GM23338 (cell line): ENCODE results near the gene RIPK1. TPM values are rescaled to one million over a fixed set of nuclear protein-coding genes. Genes with fewer than 3 reads are reported as not detected.

Source experiments
- ATAC-seq: fragments of 200-7000 bp; cut with Tn5 transposase; 3 replicates; pipeline ENCODE4 v1.9.1; 2020
- DNase-seq: peaks from one replicate; pipeline ENCODE4 v3.0.0-alpha.2; 2015; ENCODE audit warnings: low spot score
- H2AFZ ChIP-seq: fragments of 200-600 bp; sonication (generic); 2 replicates; pipeline ENCODE4 v1.8.0; 2016; ENCODE audit warnings: antibody characterized with exemption, mild to moderate bottlenecking, moderate library complexity
- H3F3A ChIP-seq: fragments of 200-600 bp; sonication (generic); replicated peaks from 2 replicates; pipeline ENCODE4 v1.8.0; 2017; ENCODE audit warnings: antibody characterized with exemption, mixed run types, low read depth
- H3K27ac ChIP-seq: fragments of 200-600 bp; sonication (generic); 2 replicates; pipeline ENCODE4 v1.6.1; 2016; ENCODE audit warnings: low read depth
- H3K27me3 ChIP-seq: fragments of 200-600 bp; sonication (generic); 2 replicates; pipeline ENCODE4 v1.8.0; 2016; ENCODE audit warnings: mild to moderate bottlenecking, mixed run types, moderate library complexity; ENCODE audit not compliant: insufficient read depth
- H3K36me3 ChIP-seq: fragments of 200-600 bp; sonication (generic); 2 replicates; pipeline ENCODE4 v1.8.0; 2016; ENCODE audit warnings: mild to moderate bottlenecking; ENCODE audit not compliant: insufficient read depth
- H3K4me1 ChIP-seq: fragments of 200-600 bp; sonication (generic); 2 replicates; pipeline ENCODE4 v1.8.0; 2016; ENCODE audit warnings: mild to moderate bottlenecking, moderate library complexity; ENCODE audit not compliant: insufficient read depth
- H3K4me2 ChIP-seq: fragments of 200-600 bp; sonication (generic); 2 replicates; pipeline ENCODE4 v1.7.1; 2017; ENCODE audit warnings: mixed run types
- H3K4me3 ChIP-seq: fragments of 200-600 bp; sonication (generic); 2 replicates; pipeline ENCODE4 v1.6.1; 2016; ENCODE audit warnings: mixed run types
- H3K79me2 ChIP-seq: fragments of 200-600 bp; sonication (generic); replicated peaks from 2 replicates; pipeline ENCODE4 v1.8.0; 2017; ENCODE audit warnings: mild to moderate bottlenecking; ENCODE audit not compliant: insufficient read depth
- H3K9me2 ChIP-seq: fragments of 200-600 bp; sonication (generic); 2 replicates; pipeline ENCODE4 v1.8.0; 2017; ENCODE audit not compliant: insufficient read depth
- H4K20me1 ChIP-seq: fragments of 200-600 bp; sonication (generic); replicated peaks from 2 replicates; pipeline ENCODE4 v1.8.0; 2017; ENCODE audit warnings: mild to moderate bottlenecking; ENCODE audit not compliant: insufficient read depth
- H3K27ac Mint-ChIP-seq: 2 replicates; pipeline ENCODE4 v1.8.0; 2020; ENCODE audit warnings: inconsistent platforms, mild to moderate bottlenecking, moderate library complexity, mixed read lengths
- H3K27me3 Mint-ChIP-seq: 3 replicates; pipeline ENCODE4 v1.8.0; 2022; ENCODE audit warnings: low read depth, mild to moderate bottlenecking, moderate library complexity, mixed read lengths, inconsistent platforms; ENCODE audit not compliant: insufficient read depth, poor library complexity
- H3K36me3 Mint-ChIP-seq: 3 replicates; pipeline ENCODE4 v1.8.0; 2021; ENCODE audit warnings: low read depth, mild to moderate bottlenecking, inconsistent platforms, moderate library complexity, mixed read lengths
- H3K4me1 Mint-ChIP-seq: 3 replicates; pipeline ENCODE4 v1.8.0; 2020; ENCODE audit warnings: mild to moderate bottlenecking, inconsistent platforms, mixed read lengths
- H3K4me3 Mint-ChIP-seq: 3 replicates; pipeline ENCODE4 v1.8.0; 2021; ENCODE audit warnings: moderate library complexity, mild to moderate bottlenecking, inconsistent platforms, mixed read lengths
- H3K9me3 Mint-ChIP-seq: 3 replicates; pipeline ENCODE4 v1.8.0; 2020; ENCODE audit warnings: moderate library complexity, mild to moderate bottlenecking, inconsistent platforms, mixed read lengths
- CTCF ChIP-seq, 2 experiments: fragments of 200-600 bp in 1 of 2; sonication (generic) in 1 of 2; conservative IDR thresholded peaks; 2 replicates each; pipeline versions ENCODE4 v1.5.1 to v1.6.1; 2016 to 2017; ENCODE audit warnings: antibody characterized with exemption in 2 of 2, low read depth in 2 of 2, mild to moderate bottlenecking in 2 of 2, moderate library complexity in 1 of 2
- ETS1 ChIP-seq: IDR thresholded peaks from 2 replicates; pipeline ENCODE4 v1.6.1; 2016; ENCODE audit warnings: antibody characterized with exemption
- EZH2phosphoT487 ChIP-seq: fragments of 200-600 bp; sonication (generic); IDR thresholded peaks from one replicate; pipeline ENCODE4 v1.8.1; 2018; ENCODE audit warnings: antibody characterized with exemption; ENCODE audit not compliant: unreplicated experiment
- POLR2AphosphoS5 ChIP-seq: IDR thresholded peaks from 2 replicates; pipeline ENCODE4 v1.6.1; 2016; ENCODE audit warnings: antibody characterized with exemption, low read depth
- REST ChIP-seq: IDR thresholded peaks from one replicate; pipeline ENCODE4 v1.6.1; 2018; ENCODE audit warnings: antibody characterized with exemption; ENCODE audit not compliant: unreplicated experiment
- STAT1 ChIP-seq: IDR thresholded peaks from one replicate; pipeline ENCODE4 v1.6.1; 2016; ENCODE audit warnings: antibody characterized with exemption; ENCODE audit not compliant: unreplicated experiment
- ZNF114 ChIP-seq: fragments of 250-450 bp; sonication (Bioruptor Pico); IDR thresholded peaks from 2 replicates; pipeline ENCODE4 v1.5.0; 2020; ENCODE audit warnings: mild to moderate bottlenecking, moderate library complexity
- ZNF331 ChIP-seq: fragments of 250-450 bp; sonication (Bioruptor Pico); IDR thresholded peaks from 2 replicates; pipeline ENCODE4 v1.5.0; 2020; ENCODE audit warnings: low read depth, mild to moderate bottlenecking, moderate library complexity
- polyA plus RNA-seq: library from polyadenylated mRNA; unstranded; fragments of >200 nt; fragmentation: Nextera tagmentation; extraction: Ambion mirVana; gene quantifications from 2 replicates; pipeline ENCODE4 v1.2.1, GENCODE V29; 2016
- total RNA-seq: library from RNA; depleted of rRNA; stranded (reverse); fragments of >200 nt; shearing (Covaris generic); gene quantifications from 2 replicates; pipeline ENCODE4 v1.2.3, GENCODE V29; 2014

The RIPK1 gene
- total and polyA plus RNA-seq, 2 experiments from 2014 or later = 5.7 to 19.4 TPM

GRCh38 chr6:3085074-3085473 lies 16.8 kb downstream of the RIPK1 start (continued):
- TF ChIP-seq ZNF331 (CRISPR knock-in tag) (no peak), EZH2phosphoT487 (no peak)

- TF ChIP-seq ETS1 = no peak
- no peak for TF ChIP-seq ZNF331 (CRISPR knock-in tag)
- TF ChIP-seq CTCF (conservative IDR thresholded peaks at IDR 0.05; ENCODE audit: low read depth in 2 of 2) = no peak
- TF ChIP-seq STAT1 = no peak
- TF ChIP-seq POLR2AphosphoS5 = no peak
- no peak for TF ChIP-seq REST
- no peak for TF ChIP-seq ZNF114
- Mint-ChIP-seq H3K27ac (no peak overlapping the region), H3K4me1 (peaks cover 6% of the 10 kb centered on the region), H3K36me3 (peaks cover 91% of the 10 kb centered on the region), H3K27me3 (peaks cover 21% of the 10 kb centered on the region), H3K4me3 (no peak overlapping the region), H3K9me3 (peaks cover 74% of the 10 kb centered on the region)
- Histone ChIP-seq H3K27ac (no peak overlapping the region), H3K4me3 (no peak overlapping the region), H3K79me2 (no peaks in the 10 kb centered on the region), H3F3A (peaks cover 26% of the 10 kb centered on the region), H3K4me2 (no peak overlapping the region), H3K9me2 (no peaks in the 10 kb centered on the region), H2AFZ (no peak overlapping the region), H3K4me1 (peaks cover under 1% of the 10 kb centered on the region; the same call in 1 of the 2 replicates), H4K20me1 (no peaks in the 10 kb centered on the region), H3K27me3 (no peaks in the 10 kb centered on the region), H3K36me3 (peaks cover 74% of the 10 kb centered on the region)
- DNase-seq = no peak
- ATAC-seq = no peak
Measured at GRCh38 chr6:3086282-3086946, 18.1 kb downstream of the RIPK1 start.
